ENCODE data around the gene INO80D. TPM values are rescaled to one million over a fixed set of nuclear protein-coding genes. Genes with fewer than 3 reads are reported as not detected.

INO80D gene, protein sequence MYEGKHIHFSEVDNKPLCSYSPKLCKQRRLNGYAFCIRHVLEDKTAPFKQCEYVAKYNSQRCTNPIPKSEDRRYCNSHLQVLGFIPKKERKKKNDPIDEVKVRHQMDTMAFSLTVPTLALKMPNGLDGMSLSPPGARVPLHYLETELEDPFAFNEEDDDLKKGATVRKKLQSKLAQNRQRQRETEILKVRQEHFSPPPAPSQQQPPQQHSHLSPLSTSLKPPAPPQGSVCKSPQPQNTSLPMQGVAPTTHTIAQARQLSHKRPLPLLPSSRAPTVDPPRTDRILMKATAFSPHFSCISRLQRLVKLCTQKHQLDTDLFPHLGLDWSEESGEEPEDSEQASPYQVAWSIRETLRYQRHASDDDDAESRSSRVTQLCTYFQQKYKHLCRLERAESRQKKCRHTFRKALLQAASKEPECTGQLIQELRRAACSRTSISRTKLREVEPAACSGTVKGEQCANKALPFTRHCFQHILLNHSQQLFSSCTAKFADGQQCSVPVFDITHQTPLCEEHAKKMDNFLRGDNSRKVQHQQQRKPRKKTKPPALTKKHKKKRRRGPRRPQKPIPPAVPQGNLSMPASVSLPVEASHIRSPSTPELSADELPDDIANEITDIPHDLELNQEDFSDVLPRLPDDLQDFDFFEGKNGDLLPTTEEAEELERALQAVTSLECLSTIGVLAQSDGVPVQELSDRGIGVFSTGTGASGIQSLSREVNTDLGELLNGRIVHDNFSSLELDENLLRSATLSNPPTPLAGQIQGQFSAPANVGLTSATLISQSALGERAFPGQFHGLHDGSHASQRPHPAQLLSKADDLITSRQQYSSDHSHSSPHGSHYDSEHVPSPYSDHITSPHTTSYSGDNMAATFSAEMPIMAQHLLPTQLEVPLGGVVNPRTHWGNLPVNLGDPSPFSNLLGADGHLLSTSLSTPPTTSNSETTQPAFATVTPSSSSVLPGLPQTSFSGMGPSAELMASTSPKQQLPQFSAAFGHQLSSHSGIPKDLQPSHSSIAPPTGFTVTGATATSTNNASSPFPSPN
- 10 to 100 TPM; 27.6 to 35.2 TPM for total RNA-seq
- polyA plus RNA-seq (2013, experiment 1 of 2), result 4.6 TPM
- polyA plus RNA-seq (2013, experiment 2 of 2), result 6.0 TPM
- long read RNA-seq, experiment 1, partial matches to known transcripts, result 0 of 2 reads
- long read RNA-seq, experiment 1, other reads (novel, unspliced or antisense), result 2 of 2 reads
- long read RNA-seq, experiment 2, partial matches to known transcripts, result 0 of 12 reads
- long read RNA-seq, experiment 2, other reads (novel, unspliced or antisense), result 12 of 12 reads
- long read RNA-seq, experiment 3, full-length matches to known transcripts, result 3 of 37 reads
- long read RNA-seq, experiment 3, partial matches to known transcripts, result 18 of 37 reads
- long read RNA-seq, experiment 3, other reads (novel, unspliced or antisense), result 16 of 37 reads
- long read RNA-seq, experiment 4, partial matches to known transcripts, result 8 of 10 reads
- long read RNA-seq, experiment 4, other reads (novel, unspliced or antisense), result 2 of 10 reads

DNA sequence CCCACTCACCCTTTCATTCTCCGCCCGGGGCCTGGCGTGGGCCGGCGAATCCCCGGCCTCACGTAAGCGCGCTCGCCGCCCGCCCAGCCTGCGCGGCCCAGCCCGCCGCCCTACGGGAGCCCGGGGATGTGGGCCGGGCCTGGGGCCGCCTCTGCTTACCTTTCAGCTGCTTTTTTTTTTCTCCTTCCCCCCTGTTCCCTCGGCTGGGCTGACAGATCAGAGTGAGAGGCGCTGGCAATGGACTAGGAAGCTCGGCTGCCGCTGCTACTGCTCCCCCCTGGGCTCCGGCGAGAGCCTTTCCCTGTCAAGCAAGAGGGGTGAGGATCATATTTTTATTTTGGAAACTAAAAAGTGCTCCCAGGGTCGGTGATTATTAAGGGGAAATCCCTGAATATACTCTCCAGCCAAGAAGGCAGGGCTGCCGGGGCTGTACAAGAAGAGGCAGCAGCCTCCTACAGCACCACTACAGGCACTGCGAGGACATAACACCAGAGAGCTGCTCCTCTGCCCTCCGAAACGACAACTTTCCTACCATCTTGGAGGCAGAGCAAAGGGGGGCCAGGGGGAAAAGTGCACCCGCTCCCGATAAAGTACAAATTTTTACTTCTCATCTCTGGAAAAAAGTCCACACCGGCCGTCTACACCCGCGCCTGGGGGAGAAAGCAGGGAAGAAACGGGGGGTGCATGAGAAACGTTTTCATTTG is at the start of gene INO80D:
TSS of gene INO80D (minus strand) at position 433 of the 704 bp plus-strand sequence. CDS start 23,158 bp downstream, outside the sequence.
- DNase-seq, result peak; percentile 88
- Histone ChIP-seq H3K27me3 (ENCODE audit: control insufficient read depth, insufficient read depth, low read length, poor library complexity, severe bottlenecking) (no peaks in the 10 kb centered on the region), H3K4me1 (ENCODE audit: control insufficient read depth, insufficient read depth, low read length) (no peaks in the 10 kb centered on the region), H3K9ac (ENCODE audit: extremely low read depth, low read length, poor library complexity, severe bottlenecking) (peak within 1 kb of the TSS; percentile 97), H3K4me3 (ENCODE audit: low read length) (peak within 1 kb of the TSS; percentile 100), H3K36me3 (ENCODE audit: control insufficient read depth, insufficient read depth, low read length) (peaks cover 23% of the 10 kb centered on the region), H3K9me3 (ENCODE audit: control insufficient read depth, low read length) (peaks cover 13% of the 10 kb centered on the region), H3K27ac (ENCODE audit: low read depth, low read length) (peak within 1 kb of the TSS; percentile 92)
- Mint-ChIP-seq H3K27ac (peak within 1 kb of the TSS; percentile 97), H3K27me3 (ENCODE audit: insufficient read depth) (no peaks in the 10 kb centered on the region), H3K9me3 (peaks cover 9% of the 10 kb centered on the region), H3K4me1 (peaks cover 22% of the 10 kb centered on the region), H3K36me3 (ENCODE audit: low read depth) (peaks cover 26% of the 10 kb centered on the region), H3K4me3 (peak within 1 kb of the TSS; percentile 95)
- TF ChIP-seq, protein P1, sequence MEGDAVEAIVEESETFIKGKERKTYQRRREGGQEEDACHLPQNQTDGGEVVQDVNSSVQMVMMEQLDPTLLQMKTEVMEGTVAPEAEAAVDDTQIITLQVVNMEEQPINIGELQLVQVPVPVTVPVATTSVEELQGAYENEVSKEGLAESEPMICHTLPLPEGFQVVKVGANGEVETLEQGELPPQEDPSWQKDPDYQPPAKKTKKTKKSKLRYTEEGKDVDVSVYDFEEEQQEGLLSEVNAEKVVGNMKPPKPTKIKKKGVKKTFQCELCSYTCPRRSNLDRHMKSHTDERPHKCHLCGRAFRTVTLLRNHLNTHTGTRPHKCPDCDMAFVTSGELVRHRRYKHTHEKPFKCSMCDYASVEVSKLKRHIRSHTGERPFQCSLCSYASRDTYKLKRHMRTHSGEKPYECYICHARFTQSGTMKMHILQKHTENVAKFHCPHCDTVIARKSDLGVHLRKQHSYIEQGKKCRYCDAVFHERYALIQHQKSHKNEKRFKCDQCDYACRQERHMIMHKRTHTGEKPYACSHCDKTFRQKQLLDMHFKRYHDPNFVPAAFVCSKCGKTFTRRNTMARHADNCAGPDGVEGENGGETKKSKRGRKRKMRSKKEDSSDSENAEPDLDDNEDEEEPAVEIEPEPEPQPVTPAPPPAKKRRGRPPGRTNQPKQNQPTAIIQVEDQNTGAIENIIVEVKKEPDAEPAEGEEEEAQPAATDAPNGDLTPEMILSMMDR (conservative IDR thresholded peaks at IDR 0.05), result peak; percentile 73
- 0% methylated on average over 8 to 39 of the region's 39 CpGs for WGBS, 2 experiments (ENCODE audit: insufficient coverage in 1 of 2, insufficient read length in 1 of 2)

DNA sequence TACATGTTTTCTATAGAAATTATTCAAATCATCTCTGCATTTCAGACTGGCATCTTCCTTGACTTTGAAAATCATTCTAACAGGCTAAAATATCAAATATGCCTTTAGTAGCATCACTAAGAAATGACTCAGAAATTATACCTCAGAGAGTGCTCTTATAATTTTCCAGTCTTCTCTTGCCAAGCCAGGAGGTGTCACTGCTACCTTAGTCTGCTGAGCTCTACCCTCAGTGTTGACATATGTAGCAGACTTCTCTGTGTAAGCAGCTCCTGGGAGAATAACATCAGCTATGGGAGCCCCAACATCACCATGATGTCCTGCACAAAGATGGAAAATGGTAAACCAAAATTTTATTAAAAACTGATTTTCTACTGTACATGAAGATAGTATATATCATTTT is 41.7 kb upstream of the INO80D start:
- no peak overlapping the region for H3K27ac Mint-ChIP-seq
- H3K36me3 ChIP-seq (ENCODE audit: control insufficient read depth, insufficient read depth, low read length), result peaks cover 79% of the 10 kb centered on the region
- H3K4me1 Mint-ChIP-seq, result no peaks in the 10 kb centered on the region
- peaks cover 68% of the 10 kb centered on the region for H3K36me3 Mint-ChIP-seq (ENCODE audit: low read depth)
- H3K27me3 Mint-ChIP-seq (ENCODE audit: insufficient read depth), result no peaks in the 10 kb centered on the region
- no peaks in the 10 kb centered on the region for H3K9me3 ChIP-seq (ENCODE audit: control insufficient read depth, low read length)
- no peaks in the 10 kb centered on the region for H3K27me3 ChIP-seq (ENCODE audit: control insufficient read depth, insufficient read depth, low read length, poor library complexity, severe bottlenecking)
- no peak for DNase-seq
- no peak overlapping the region for H3K9ac ChIP-seq (ENCODE audit: extremely low read depth, low read length, poor library complexity, severe bottlenecking)
- H3K27ac ChIP-seq (ENCODE audit: low read depth, low read length), result no peak overlapping the region
- H3K4me3 Mint-ChIP-seq, result no peak overlapping the region
- no peaks in the 10 kb centered on the region for H3K9me3 Mint-ChIP-seq
- no peak overlapping the region for H3K4me3 ChIP-seq (ENCODE audit: low read length)
- TF ChIP-seq, protein P1 (conservative IDR thresholded peaks at IDR 0.05), result peak; percentile 45
- no peaks in the 10 kb centered on the region for H3K4me1 ChIP-seq (ENCODE audit: control insufficient read depth, insufficient read depth, low read length)
